Panc1 (cell line): Measurements from ENCODE around the gene AFF3. TPM values are rescaled to one million over a fixed set of nuclear protein-coding genes. Genes with fewer than 3 reads are reported as not detected.

Source experiments
- ATAC-seq: fragments of 200-7000 bp; cut with Tn5 transposase; 2 replicates; pipeline ENCODE4 v1.9.1; 2020; ENCODE audit warnings: mild to moderate bottlenecking, moderate library complexity
- BruUV-seq: library from RNA; stranded (reverse); fragments of 400-500 nt; replicated peaks from 2 replicates; lab custom pipeline; 2021; lab: Mats Ljungman, UMichigan
- CTCF ChIA-PET: fragments of 300-600 bp; sonication (Branson Sonifier 250); formaldehyde crosslinking; loops from one replicate; lab custom pipeline; 2022; ENCODE audit warnings: antibody characterized with exemption; lab: Charles Lee
- POLR2A ChIA-PET: fragments of 300-600 bp; sonication (Branson Sonifier 250); formaldehyde crosslinking; loops from one replicate; lab custom pipeline; 2022; ENCODE audit warnings: antibody characterized with exemption; lab: Charles Lee
- DNase-seq: peaks from one replicate; pipeline ENCODE4 v3.0.0-alpha.2; 2010; ENCODE audit warnings: low read depth, low spot score
- H3K27ac ChIP-seq: 2 replicates; pipeline ENCODE4 v1.5.1; 2011; ENCODE audit warnings: mild to moderate bottlenecking, low read length, inconsistent platforms
- H3K27me3 ChIP-seq: fragments of 200-500 bp; sonication (Bioruptor generic); 2 replicates; pipeline ENCODE4 v1.6.0; 2014; ENCODE audit warnings: low read length, inconsistent platforms; ENCODE audit not compliant: control insufficient read depth, insufficient read depth
- H3K36me3 ChIP-seq: fragments of 200-500 bp; sonication (Bioruptor generic); 2 replicates; pipeline ENCODE4 v1.5.1; 2014; ENCODE audit warnings: inconsistent platforms, mild to moderate bottlenecking, low read length, moderate library complexity; ENCODE audit not compliant: control insufficient read depth, insufficient read depth
- H3K4me1 ChIP-seq: 2 replicates; pipeline ENCODE4 v1.5.1; 2011; ENCODE audit warnings: inconsistent platforms, mild to moderate bottlenecking, low read length, moderate library complexity; ENCODE audit not compliant: control insufficient read depth, insufficient read depth
- H3K4me3 ChIP-seq, 2 experiments: 2 replicates each; pipeline ENCODE4 v1.5.1; 2011 to 2012; ENCODE audit warnings: low read depth in 2 of 2, low read length in 2 of 2, mild to moderate bottlenecking in 2 of 2, inconsistent platforms in 1 of 2, moderate library complexity in 1 of 2
- H3K9me3 ChIP-seq: fragments of 200-500 bp; sonication (Bioruptor generic); 2 replicates; pipeline ENCODE4 v1.5.1; 2014; ENCODE audit warnings: low read depth, mild to moderate bottlenecking, inconsistent platforms, low read length, moderate library complexity; ENCODE audit not compliant: control insufficient read depth, insufficient read depth
- POLR2AphosphoS5 ChIP-seq: IDR thresholded peaks from 2 replicates; pipeline ENCODE4 v1.6.1; 2012; ENCODE audit warnings: mild to moderate bottlenecking, low read depth, low read length, moderate library complexity
- SIN3A ChIP-seq: IDR thresholded peaks from 2 replicates; pipeline ENCODE4 v1.6.1; 2012; ENCODE audit warnings: low read depth, mild to moderate bottlenecking, low read length, moderate library complexity, borderline replicate concordance; ENCODE audit not compliant: insufficient read depth
- TCF7L2 ChIP-seq: IDR thresholded peaks from 2 replicates; pipeline ENCODE4 v1.6.1; 2011; ENCODE audit warnings: mild to moderate bottlenecking, low read depth, low read length, inconsistent platforms
- in situ Hi-C: cut with HindIII; loops from 2 replicates; pipeline ENCODE4 v1.10.0; 2016; ENCODE audit warnings: low sequenced_read_pairs, low pct_unique_long_range_greater_than_20kb
- intact Hi-C: fragments of 100-400 bp; cut with micrococcal nuclease; formaldehyde crosslinking; loops from one replicate; pipeline ENCODE4 v1.10.0; 2022; ENCODE audit not compliant: unreplicated experiment
- total RNA-seq: library from RNA; stranded (reverse); gene quantifications from one replicate; pipeline ENCODE4 v1.2.1, GENCODE V29; 2021; ENCODE audit not compliant: unreplicated experiment
- TF ChIP-seq, protein P1 (sequence below), 2 experiments: IDR thresholded peaks; 2 replicates each; pipeline ENCODE4 v1.6.1; 2011 to 2012; ENCODE audit warnings: low read depth in 2 of 2, control low read depth in 1 of 2, low read length in 1 of 2, mild to moderate bottlenecking in 1 of 2, moderate library complexity in 1 of 2; ENCODE audit not compliant: insufficient read depth in 1 of 2
- TF ChIP-seq, protein P2 (sequence below): fragments of 450-650 bp; IDR thresholded peaks from 2 replicates; pipeline ENCODE4 v1.5.1; 2017; ENCODE audit warnings: mild to moderate bottlenecking

The AFF3 gene
- total RNA-seq, 1 experiment from 2014 or later = 2.2 TPM

GRCh38 chr2:100184055-100184737 is 41.8 kb upstream of the AFF3 start:
- ATAC-seq = no peak
- intact Hi-C loops (no loop called here), in situ Hi-C loops (no loop called here)
- ChIA-PET CTCF (no interaction called here), POLR2A (no interaction called here)
- Histone ChIP-seq H3K27me3 (peaks cover 6% of the 10 kb centered on the region), H3K36me3 (no peaks in the 10 kb centered on the region), H3K9me3 (no peaks in the 10 kb centered on the region), H3K27ac (no peak overlapping the region), H3K4me1 (no peaks in the 10 kb centered on the region), H3K4me3 (no peak overlapping the region)
- TF ChIP-seq, protein P1, sequence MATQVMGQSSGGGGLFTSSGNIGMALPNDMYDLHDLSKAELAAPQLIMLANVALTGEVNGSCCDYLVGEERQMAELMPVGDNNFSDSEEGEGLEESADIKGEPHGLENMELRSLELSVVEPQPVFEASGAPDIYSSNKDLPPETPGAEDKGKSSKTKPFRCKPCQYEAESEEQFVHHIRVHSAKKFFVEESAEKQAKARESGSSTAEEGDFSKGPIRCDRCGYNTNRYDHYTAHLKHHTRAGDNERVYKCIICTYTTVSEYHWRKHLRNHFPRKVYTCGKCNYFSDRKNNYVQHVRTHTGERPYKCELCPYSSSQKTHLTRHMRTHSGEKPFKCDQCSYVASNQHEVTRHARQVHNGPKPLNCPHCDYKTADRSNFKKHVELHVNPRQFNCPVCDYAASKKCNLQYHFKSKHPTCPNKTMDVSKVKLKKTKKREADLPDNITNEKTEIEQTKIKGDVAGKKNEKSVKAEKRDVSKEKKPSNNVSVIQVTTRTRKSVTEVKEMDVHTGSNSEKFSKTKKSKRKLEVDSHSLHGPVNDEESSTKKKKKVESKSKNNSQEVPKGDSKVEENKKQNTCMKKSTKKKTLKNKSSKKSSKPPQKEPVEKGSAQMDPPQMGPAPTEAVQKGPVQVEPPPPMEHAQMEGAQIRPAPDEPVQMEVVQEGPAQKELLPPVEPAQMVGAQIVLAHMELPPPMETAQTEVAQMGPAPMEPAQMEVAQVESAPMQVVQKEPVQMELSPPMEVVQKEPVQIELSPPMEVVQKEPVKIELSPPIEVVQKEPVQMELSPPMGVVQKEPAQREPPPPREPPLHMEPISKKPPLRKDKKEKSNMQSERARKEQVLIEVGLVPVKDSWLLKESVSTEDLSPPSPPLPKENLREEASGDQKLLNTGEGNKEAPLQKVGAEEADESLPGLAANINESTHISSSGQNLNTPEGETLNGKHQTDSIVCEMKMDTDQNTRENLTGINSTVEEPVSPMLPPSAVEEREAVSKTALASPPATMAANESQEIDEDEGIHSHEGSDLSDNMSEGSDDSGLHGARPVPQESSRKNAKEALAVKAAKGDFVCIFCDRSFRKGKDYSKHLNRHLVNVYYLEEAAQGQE (IDR thresholded peaks at IDR 0.05; ENCODE audit: insufficient read depth in 1 of 2, low read depth in 2 of 2, low read length in 1 of 2) = no peak
- TF ChIP-seq, protein P2, sequence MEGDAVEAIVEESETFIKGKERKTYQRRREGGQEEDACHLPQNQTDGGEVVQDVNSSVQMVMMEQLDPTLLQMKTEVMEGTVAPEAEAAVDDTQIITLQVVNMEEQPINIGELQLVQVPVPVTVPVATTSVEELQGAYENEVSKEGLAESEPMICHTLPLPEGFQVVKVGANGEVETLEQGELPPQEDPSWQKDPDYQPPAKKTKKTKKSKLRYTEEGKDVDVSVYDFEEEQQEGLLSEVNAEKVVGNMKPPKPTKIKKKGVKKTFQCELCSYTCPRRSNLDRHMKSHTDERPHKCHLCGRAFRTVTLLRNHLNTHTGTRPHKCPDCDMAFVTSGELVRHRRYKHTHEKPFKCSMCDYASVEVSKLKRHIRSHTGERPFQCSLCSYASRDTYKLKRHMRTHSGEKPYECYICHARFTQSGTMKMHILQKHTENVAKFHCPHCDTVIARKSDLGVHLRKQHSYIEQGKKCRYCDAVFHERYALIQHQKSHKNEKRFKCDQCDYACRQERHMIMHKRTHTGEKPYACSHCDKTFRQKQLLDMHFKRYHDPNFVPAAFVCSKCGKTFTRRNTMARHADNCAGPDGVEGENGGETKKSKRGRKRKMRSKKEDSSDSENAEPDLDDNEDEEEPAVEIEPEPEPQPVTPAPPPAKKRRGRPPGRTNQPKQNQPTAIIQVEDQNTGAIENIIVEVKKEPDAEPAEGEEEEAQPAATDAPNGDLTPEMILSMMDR = no peak
- no peak for TF ChIP-seq POLR2AphosphoS5
- no peak for TF ChIP-seq TCF7L2
- TF ChIP-seq SIN3A = no peak
- no peak for DNase-seq
- BruUV-seq = no TSS peak

DNA sequence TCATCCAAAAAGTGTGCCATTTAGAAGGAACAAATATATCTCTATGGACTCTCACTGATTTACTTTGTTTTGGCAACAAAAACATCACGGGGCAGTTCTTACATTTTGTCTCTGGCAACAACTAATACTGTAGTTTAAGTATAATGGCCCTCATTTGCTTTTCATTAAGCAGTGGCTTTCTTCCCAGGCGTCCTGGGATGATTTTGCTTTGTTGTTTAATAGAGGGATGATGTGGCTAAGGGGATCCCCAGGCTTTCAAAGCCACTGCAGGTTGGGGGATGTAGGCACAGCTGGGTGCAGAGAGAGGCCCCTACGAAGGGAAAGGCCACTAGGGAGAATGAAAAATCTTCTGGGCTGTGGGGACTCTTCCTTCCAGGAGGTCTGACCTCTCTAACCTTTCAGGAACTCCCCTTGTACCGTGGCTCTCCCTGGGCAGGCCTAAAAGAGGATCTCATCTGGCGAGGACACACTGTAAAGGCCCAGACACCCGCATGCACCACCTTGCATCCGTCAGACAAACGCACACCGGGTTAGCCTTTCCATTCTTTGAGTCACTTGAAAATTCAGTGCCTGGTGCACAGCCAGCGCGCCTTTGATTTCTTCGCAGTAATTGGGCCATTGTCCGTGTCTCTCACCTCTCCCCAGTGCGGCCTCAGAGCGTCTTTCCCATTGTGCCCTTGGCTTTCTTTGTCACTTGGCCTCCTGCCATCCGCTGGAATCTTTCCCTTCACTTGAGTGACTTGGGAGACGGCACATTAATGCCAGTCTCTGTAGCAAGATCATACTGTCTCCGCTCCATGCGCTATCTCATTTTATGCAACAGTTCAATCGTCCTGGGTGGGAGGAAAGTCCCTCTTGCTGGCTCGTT is 40.3 kb upstream of the AFF3 start:
- intact Hi-C loops (no loop called here), in situ Hi-C loops (no loop called here)
- POLR2A ChIA-PET = no interaction called here
- Histone ChIP-seq H3K4me3 (no peak overlapping the region), H3K36me3 (no peaks in the 10 kb centered on the region), H3K4me1 (no peaks in the 10 kb centered on the region; the same call in 1 of the 2 replicates), H3K27ac (no peak overlapping the region), H3K27me3 (peaks cover 6% of the 10 kb centered on the region; the same call in 1 of the 2 replicates), H3K9me3 (no peaks in the 10 kb centered on the region)
- no TSS peak for BruUV-seq
- TF ChIP-seq, protein P2 = no peak
- TF ChIP-seq, protein P1 (IDR thresholded peaks at IDR 0.05; ENCODE audit: insufficient read depth in 1 of 2, low read depth in 2 of 2, low read length in 1 of 2) = no peak
- TF ChIP-seq POLR2AphosphoS5 (no peak), SIN3A (no peak), TCF7L2 (no peak)
- ATAC-seq = no peak
- DNase-seq = no peak
- CTCF ChIA-PET = no interaction called here
